Testis (tissue), 3 donors: ENCODE measurements around the gene SPDYE4. TPM values are rescaled to one million over a fixed set of nuclear protein-coding genes. Genes with fewer than 3 reads are reported as not detected.

ENCODE experiments used
- DNase-seq: peaks from one replicate; pipeline ENCODE4 v3.0.0-alpha.2; 2019
- H3K27ac ChIP-seq, 2 donors: fragments of 200-600 bp; sonication (generic); one replicate each; pipeline ENCODE4 v1.5.1; 2019
- H3K27me3 ChIP-seq: fragments of 200-600 bp; sonication (generic); one replicate; pipeline ENCODE4 v1.5.1; 2019
- H3K36me3 ChIP-seq: fragments of 200-600 bp; sonication (generic); one replicate; pipeline ENCODE4 v1.5.1; 2017; ENCODE audit warnings: low read depth; ENCODE audit errors: missing control alignments
- H3K4me1 ChIP-seq: fragments of 200-600 bp; sonication (generic); one replicate; pipeline ENCODE4 v1.5.1; 2019
- H3K4me3 ChIP-seq, 2 donors: fragments of 200-600 bp; sonication (generic); one replicate each; pipeline ENCODE4 v1.5.1; 2017 to 2019
- H3K9me3 ChIP-seq: fragments of 200-600 bp; sonication (generic); one replicate; pipeline ENCODE4 v1.5.1; 2017
- POLR2A ChIP-seq: fragments of 450-650 bp; IDR thresholded peaks from one replicate; pipeline ENCODE4 v1.6.1; 2017; ENCODE audit warnings: antibody characterized with exemption, mild to moderate bottlenecking, moderate library complexity
- WGBS, 2 donors: methylation state at CpG; one replicate each; pipeline ENCODE4 v1.1.5; 2018; 5-methylcytosine and 5-hydroxymethylcytosine counted together
- intact Hi-C: fragments of 100-400 bp; cut with DNase I; formaldehyde crosslinking; loops from one replicate; pipeline ENCODE4 v1.15.1; 2023; ENCODE audit warnings: low total_unique reads
- polyA plus RNA-seq: library from polyadenylated mRNA; stranded (reverse); fragments of 350-450 nt; fragmentation: Illumina TruSeq; extraction: RNeasy Lipid Tissue Mini Kit (QIAGEN cat#74804); gene quantifications from one replicate; pipeline ENCODE4 v1.2.3, GENCODE V29; 2014; ENCODE audit warnings: low read depth, low replicate concordance; ENCODE audit not compliant: insufficient read depth
- total RNA-seq, 2 donors: library from RNA; depleted of rRNA; stranded (reverse); fragments of >200 nt; gene quantifications; one replicate each; pipeline ENCODE4 v1.2.3, GENCODE V29; 2016
- TF ChIP-seq, protein P1 (sequence below), 3 experiments: fragments of 450-650 bp in 2 of 3; fragments of 200-600 bp in 1 of 3; sonication (generic) in 1 of 3; IDR thresholded peaks; one replicate each; pipeline ENCODE4 v1.5.1; 2016 to 2019; ENCODE audit warnings: antibody characterized with exemption in 3 of 3, mild to moderate bottlenecking in 2 of 3, moderate library complexity in 1 of 3

SPDYE4 gene
- total and polyA plus RNA-seq, 3 donors from 2014 or later, result 3.3 to 19.6 (median 17.6) TPM

DNA sequence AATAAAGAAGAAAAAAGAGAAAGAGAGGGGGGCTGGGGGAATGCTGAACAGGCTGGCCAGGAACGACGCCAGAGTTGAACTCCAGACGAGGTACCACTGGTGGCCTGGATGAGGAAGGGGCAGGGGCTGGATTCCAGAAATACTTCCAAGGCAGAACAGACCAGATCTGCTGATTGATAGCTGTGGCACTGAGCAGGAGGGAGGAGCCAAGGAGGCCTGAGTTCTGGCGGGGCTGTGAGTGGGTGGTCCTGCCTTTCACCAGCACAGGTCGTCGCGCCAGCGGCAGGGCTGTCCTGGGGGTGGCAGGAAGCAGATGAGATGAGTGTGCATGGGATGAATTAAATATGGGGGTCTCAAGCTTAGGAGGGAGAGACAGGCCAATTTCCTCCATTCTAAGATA is 19.2 kb downstream of the SPDYE4 start:
- Histone ChIP-seq H3K9me3 (no peaks in the 10 kb centered on the region), H3K36me3 (no peaks in the 10 kb centered on the region), H3K4me3 (no peak overlapping the region), H3K27me3 (no peaks in the 10 kb centered on the region), H3K4me1 (no peaks in the 10 kb centered on the region), H3K27ac (no peak overlapping the region)
- intact Hi-C loops, result no loop called here
- no peak for DNase-seq
- TF ChIP-seq, protein P1, sequence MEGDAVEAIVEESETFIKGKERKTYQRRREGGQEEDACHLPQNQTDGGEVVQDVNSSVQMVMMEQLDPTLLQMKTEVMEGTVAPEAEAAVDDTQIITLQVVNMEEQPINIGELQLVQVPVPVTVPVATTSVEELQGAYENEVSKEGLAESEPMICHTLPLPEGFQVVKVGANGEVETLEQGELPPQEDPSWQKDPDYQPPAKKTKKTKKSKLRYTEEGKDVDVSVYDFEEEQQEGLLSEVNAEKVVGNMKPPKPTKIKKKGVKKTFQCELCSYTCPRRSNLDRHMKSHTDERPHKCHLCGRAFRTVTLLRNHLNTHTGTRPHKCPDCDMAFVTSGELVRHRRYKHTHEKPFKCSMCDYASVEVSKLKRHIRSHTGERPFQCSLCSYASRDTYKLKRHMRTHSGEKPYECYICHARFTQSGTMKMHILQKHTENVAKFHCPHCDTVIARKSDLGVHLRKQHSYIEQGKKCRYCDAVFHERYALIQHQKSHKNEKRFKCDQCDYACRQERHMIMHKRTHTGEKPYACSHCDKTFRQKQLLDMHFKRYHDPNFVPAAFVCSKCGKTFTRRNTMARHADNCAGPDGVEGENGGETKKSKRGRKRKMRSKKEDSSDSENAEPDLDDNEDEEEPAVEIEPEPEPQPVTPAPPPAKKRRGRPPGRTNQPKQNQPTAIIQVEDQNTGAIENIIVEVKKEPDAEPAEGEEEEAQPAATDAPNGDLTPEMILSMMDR (IDR thresholded peaks at IDR 0.05), result no peak
- no peak for TF ChIP-seq POLR2A
- 48 to 52% methylated on average over 8 of the region's 8 CpGs for WGBS, 2 donors

DNA sequence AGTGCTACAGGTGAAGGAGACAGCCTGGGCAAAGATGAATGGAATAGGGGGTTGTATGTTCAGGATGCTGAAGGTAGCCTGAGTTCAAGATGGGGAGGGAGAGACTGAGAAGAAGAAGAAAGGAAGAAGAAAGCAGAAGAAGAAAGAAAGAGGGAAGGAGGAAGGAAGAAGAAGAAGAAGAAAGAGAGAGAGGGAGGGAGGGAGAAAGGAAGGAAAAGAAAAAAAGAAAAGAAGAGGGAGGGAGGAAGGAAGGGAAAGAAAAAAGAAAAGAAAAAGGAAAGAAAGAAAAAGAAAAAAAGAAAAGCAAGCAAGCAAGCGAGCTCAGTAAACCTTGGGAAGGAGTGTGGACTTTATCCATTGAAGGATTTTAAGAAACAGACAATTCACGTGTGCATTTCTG is 21.6 kb downstream of the SPDYE4 start:
- intact Hi-C loops, result no loop called here

DNA sequence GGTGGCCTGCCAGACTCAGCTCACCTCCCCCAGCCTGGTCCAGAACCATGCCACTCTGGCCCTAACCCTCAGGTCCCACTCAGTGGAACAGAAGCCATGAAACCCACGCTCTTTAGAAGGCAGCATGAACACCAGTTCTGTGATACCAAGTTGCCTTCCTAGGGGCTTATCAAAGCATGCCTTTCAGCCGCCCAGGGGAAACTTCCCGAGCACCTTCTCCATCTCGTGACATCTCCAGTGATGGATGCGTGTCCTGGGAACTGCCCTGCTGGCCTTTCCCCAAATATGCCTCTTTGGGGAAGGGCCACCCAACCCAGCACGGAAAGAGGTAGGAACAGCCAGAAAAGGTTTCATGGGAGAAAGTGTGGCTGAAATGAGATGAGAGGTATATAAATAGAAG is 22.0 kb downstream of the SPDYE4 start:
- Histone ChIP-seq H3K9me3 (no peaks in the 10 kb centered on the region), H3K4me1 (no peaks in the 10 kb centered on the region), H3K27ac (no peak overlapping the region), H3K4me3 (no peak overlapping the region), H3K36me3 (no peaks in the 10 kb centered on the region), H3K27me3 (no peaks in the 10 kb centered on the region)
- TF ChIP-seq POLR2A, result no peak
- TF ChIP-seq, protein P1 (IDR thresholded peaks at IDR 0.05), result no peak
- 75 to 77% methylated on average over 6 of the region's 6 CpGs for WGBS, 2 donors
- no peak for DNase-seq
- intact Hi-C loops, result no loop called here

More for the DNA sequence above, 21.6 kb downstream of the SPDYE4 start:
- WGBS, 2 donors, result 66 to 77% methylated on average over 2 of the region's 2 CpGs
- no peaks in the 10 kb centered on the region for H3K9me3 ChIP-seq
- DNase-seq, result no peak
- H3K27me3 ChIP-seq, result no peaks in the 10 kb centered on the region
- H3K27ac ChIP-seq, result no peak overlapping the region
- H3K4me1 ChIP-seq, result no peaks in the 10 kb centered on the region
- no peak overlapping the region for H3K4me3 ChIP-seq
- no peaks in the 10 kb centered on the region for H3K36me3 ChIP-seq
- TF ChIP-seq, protein P1 (IDR thresholded peaks at IDR 0.05), result no peak
- no peak for TF ChIP-seq POLR2A

DNA sequence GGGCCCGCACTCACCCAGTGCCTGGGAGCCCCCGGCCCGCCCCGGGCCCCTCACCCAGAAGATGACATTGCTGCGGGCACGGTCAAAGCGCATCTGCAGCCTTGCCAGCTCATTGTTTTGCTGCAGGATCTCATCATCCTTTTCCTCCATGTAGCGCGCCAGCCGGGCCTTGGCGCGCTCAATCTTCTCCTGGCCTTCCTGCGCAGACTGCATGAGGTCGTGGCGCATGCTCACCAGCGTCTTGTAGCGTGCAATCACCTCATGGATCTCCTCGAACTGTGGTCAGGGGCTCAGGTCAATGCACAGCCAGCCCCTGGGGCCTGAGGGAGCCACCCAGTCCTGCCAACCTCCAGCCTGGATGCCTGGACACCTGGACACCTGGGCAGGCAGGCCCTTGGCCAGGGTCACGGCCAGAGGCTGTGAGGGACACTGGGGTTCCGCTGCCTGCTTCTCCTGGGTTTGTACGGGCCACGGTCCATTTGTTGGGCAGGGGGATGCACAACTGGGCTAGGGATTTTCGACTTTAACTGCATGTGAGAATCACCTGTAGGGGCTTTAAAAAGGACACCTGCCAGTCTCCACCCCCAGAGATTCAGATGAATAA is 22.9 kb downstream of the SPDYE4 start:
- no peak for DNase-seq
- 96 to 97% methylated on average over 22 to 23 of the region's 23 CpGs for WGBS, 2 donors
- H3K27me3 ChIP-seq, result no peaks in the 10 kb centered on the region
- H3K36me3 ChIP-seq, result no peaks in the 10 kb centered on the region
- TF ChIP-seq, protein P1 (IDR thresholded peaks at IDR 0.05), result no peak
- no peak for TF ChIP-seq POLR2A
- intact Hi-C loops, result no loop called here
- H3K4me1 ChIP-seq, result no peaks in the 10 kb centered on the region
- H3K27ac ChIP-seq, result no peak overlapping the region
- no peak overlapping the region for H3K4me3 ChIP-seq
- H3K9me3 ChIP-seq, result no peaks in the 10 kb centered on the region

DNA sequence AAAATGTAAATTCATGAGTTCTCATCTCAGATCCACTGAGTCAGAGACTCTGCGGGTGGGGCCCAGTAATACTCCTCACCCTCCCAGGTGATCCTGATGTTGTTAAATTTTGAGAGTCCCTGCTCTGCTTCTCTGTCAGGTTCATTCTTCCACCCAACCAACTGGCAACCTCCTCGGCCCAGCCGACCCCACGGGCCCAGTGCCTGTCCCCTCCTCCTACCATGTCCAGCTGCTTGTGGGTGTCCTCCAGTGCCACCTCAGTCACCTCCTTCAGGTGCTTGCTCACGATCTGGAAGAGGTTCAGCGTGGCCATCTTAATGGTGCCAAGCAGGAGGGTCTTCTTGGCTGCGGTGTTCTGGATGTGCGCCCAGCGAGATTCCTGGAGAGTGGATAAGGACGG is 23.5 kb downstream of the SPDYE4 start:
- Histone ChIP-seq H3K4me3 (no peak overlapping the region), H3K36me3 (no peaks in the 10 kb centered on the region), H3K9me3 (no peaks in the 10 kb centered on the region), H3K27me3 (no peaks in the 10 kb centered on the region), H3K27ac (no peak overlapping the region), H3K4me1 (no peaks in the 10 kb centered on the region)
- WGBS, 2 donors, result 90 to 92% methylated on average over 9 to 10 of the region's 10 CpGs
- intact Hi-C loops, result no loop called here
- DNase-seq, result no peak
- TF ChIP-seq POLR2A, result no peak
- TF ChIP-seq, protein P1 (IDR thresholded peaks at IDR 0.05), result no peak
